Adrenal gland (tissue), 5 donors: ENCODE measurements around the gene SDSL.

Experiments used
- POLR2A ChIP-seq, 2 donors: fragments of 450-650 bp; IDR thresholded peaks; one replicate each; pipeline ENCODE4 v1.6.1; 2017; ENCODE audit warnings: antibody characterized with exemption in 2 of 2, mild to moderate bottlenecking in 2 of 2, moderate library complexity in 1 of 2
- TF ChIP-seq, protein P1 (sequence below), 6 experiments: fragments of 450-650 bp in 4 of 6; fragments of 200-600 bp in 2 of 6; sonication (generic) in 1 of 6; IDR thresholded peaks; 1 replicate in 5 of 6; 2 replicates in 1 of 6; pipeline versions ENCODE4 v1.5.1 to v1.8.0; 2016 to 2021; ENCODE audit warnings: antibody characterized with exemption in 6 of 6, mild to moderate bottlenecking in 2 of 6, moderate library complexity in 1 of 6
- donor health status: DM: no; HTN: no; CAD: no.

DNA sequence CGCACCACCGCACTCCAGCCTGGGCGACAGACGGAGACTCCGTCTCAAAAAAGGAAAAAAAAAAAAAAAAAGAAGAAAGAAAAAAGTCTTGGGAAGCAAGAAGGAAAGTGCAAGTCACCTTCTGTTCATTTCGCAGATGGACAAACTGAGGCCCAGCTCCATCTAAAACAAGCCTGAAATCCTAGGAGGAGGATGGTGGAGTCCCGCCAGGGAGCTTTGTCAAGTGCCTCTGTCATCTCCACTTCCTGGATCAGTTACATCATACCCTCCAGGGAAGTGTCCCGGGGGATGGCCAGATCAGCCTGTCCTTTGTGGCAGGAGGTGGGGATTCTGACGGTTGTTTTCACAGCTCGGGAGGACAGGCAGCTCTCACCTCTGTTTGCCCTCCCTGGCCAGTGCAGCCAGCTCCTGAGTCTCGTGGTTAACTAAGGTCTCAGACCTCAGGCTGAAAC lies 8.7 kb upstream of the SDSL start:
- TF ChIP-seq POLR2A (IDR thresholded peaks at IDR 0.05): no peak
- TF ChIP-seq, protein P1, sequence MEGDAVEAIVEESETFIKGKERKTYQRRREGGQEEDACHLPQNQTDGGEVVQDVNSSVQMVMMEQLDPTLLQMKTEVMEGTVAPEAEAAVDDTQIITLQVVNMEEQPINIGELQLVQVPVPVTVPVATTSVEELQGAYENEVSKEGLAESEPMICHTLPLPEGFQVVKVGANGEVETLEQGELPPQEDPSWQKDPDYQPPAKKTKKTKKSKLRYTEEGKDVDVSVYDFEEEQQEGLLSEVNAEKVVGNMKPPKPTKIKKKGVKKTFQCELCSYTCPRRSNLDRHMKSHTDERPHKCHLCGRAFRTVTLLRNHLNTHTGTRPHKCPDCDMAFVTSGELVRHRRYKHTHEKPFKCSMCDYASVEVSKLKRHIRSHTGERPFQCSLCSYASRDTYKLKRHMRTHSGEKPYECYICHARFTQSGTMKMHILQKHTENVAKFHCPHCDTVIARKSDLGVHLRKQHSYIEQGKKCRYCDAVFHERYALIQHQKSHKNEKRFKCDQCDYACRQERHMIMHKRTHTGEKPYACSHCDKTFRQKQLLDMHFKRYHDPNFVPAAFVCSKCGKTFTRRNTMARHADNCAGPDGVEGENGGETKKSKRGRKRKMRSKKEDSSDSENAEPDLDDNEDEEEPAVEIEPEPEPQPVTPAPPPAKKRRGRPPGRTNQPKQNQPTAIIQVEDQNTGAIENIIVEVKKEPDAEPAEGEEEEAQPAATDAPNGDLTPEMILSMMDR (IDR thresholded peaks at IDR 0.05): no peak
